Common myeloid progenitor, CD34-positive (primary cell): ENCODE results near the gene HOXB5.

Experiments used
- CTCF ChIA-PET: fragments of 350-600 bp; sonication (Branson Sonifier 250); formaldehyde crosslinking; loops from one replicate; lab custom pipeline; 2021; ENCODE audit warnings: antibody characterized with exemption; lab: Charles Lee
- POLR2A ChIA-PET: fragments of 350-600 bp; sonication (Branson Sonifier 250); formaldehyde crosslinking; loops from one replicate; lab custom pipeline; 2021; ENCODE audit warnings: antibody characterized with exemption; lab: Charles Lee
- DNase-seq, 3 donors: peaks; one replicate each; pipeline versions ENCODE4 v3.0.0 to v3.0.0-alpha.2; 2013
- H3K27ac ChIP-seq, 2 experiments: 1 replicate in 1 of 2; 2 replicates in 1 of 2; pipeline ENCODE4 v1.7.0; 2013; ENCODE audit warnings: inconsistent platforms in 2 of 2, low read length in 2 of 2, mild to moderate bottlenecking in 2 of 2, low read depth in 1 of 2, moderate library complexity in 1 of 2; ENCODE audit not compliant: severe bottlenecking in 2 of 2, insufficient read depth in 1 of 2, poor library complexity in 1 of 2
- H3K27me3 ChIP-seq, 5 experiments: replicated peaks in 2 of 5; 1 replicate in 3 of 5; 2 replicates in 2 of 5; pipeline versions ENCODE4 v1.6.1 to v1.7.0; 2013; ENCODE audit warnings: low read length in 4 of 5, mild to moderate bottlenecking in 2 of 5, moderate library complexity in 2 of 5, inconsistent platforms in 1 of 5; ENCODE audit not compliant: insufficient read depth in 5 of 5, control insufficient read depth in 4 of 5
- H3K36me3 ChIP-seq, 4 experiments: 1 replicate in 2 of 4; 2 replicates in 2 of 4; pipeline versions ENCODE4 v1.6.1 to v1.7.0; 2013; ENCODE audit warnings: low read length in 3 of 4, control low read depth in 1 of 4, mild to moderate bottlenecking in 1 of 4; ENCODE audit not compliant: control insufficient read depth in 4 of 4, insufficient read depth in 4 of 4
- H3K4me1 ChIP-seq, 4 experiments: 1 replicate in 3 of 4; 2 replicates in 1 of 4; pipeline versions ENCODE4 v1.6.1 to v1.7.1; 2013; ENCODE audit warnings: low read length in 3 of 4, mild to moderate bottlenecking in 3 of 4, control low read depth in 1 of 4, inconsistent platforms in 1 of 4, moderate library complexity in 1 of 4; ENCODE audit not compliant: control insufficient read depth in 4 of 4, insufficient read depth in 4 of 4; ENCODE audit errors: control extremely low read depth in 1 of 4
- H3K4me3 ChIP-seq, 7 experiments: 1 replicate in 4 of 7; 2 replicates in 3 of 7; pipeline versions ENCODE4 v1.5.1 to v1.7.0; 2013; ENCODE audit warnings: mild to moderate bottlenecking in 7 of 7, low read length in 6 of 7, moderate library complexity in 6 of 7, inconsistent platforms in 2 of 7, low read depth in 2 of 7, control low read depth in 1 of 7; ENCODE audit not compliant: insufficient read depth in 4 of 7, control insufficient read depth in 1 of 7; ENCODE audit errors: extremely low read depth in 1 of 7
- H3K9me3 ChIP-seq, 5 experiments: 1 replicate in 4 of 5; 2 replicates in 1 of 5; pipeline versions ENCODE4 v1.6.1 to v1.7.1; 2013; ENCODE audit warnings: low read length in 4 of 5, mild to moderate bottlenecking in 2 of 5, inconsistent platforms in 1 of 5, low read depth in 1 of 5, moderate library complexity in 1 of 5; ENCODE audit not compliant: control insufficient read depth in 4 of 5, insufficient read depth in 2 of 5; ENCODE audit errors: control extremely low read depth in 1 of 5
- WGBS: methylation state at CpG from one replicate; pipeline ENCODE4 v1.1.5; 2013; ENCODE audit not compliant: insufficient coverage; 5-methylcytosine and 5-hydroxymethylcytosine counted together

Gene HOXB5

GRCh38 chr17:48577946-48578615, 15.5 kb downstream of the HOXB5 start, which contains the start of gene HOXB4:
Gene HOXB4 (minus strand): TSS chr17:48578350. CDS start chr17:48578319, 31 bp downstream.
- DNase-seq: peak; percentile 79 to 85 (median 84)
- peak within 1 kb of the TSS; percentile 50 to 86 (median 75) for H3K4me3 ChIP-seq
- ChIA-PET CTCF (interaction anchor here (0.7 to 2.5 kb wide), 3 partner anchors 10 to 31 kb away, joined by 3 to 15 read pairs (median 4); no protein-coding TSS in a partner anchor), POLR2A (interaction anchor here (1.0 kb wide), 1 partner anchor 13 kb away, joined by 3 read pairs; no protein-coding TSS in a partner anchor)
- peaks cover 0 to 9% (median 3%) of the 10 kb centered on the region in 4 experiments for H3K36me3 ChIP-seq
- under 1% methylated on average over 31 of the region's 58 CpGs for WGBS
- H3K9me3 ChIP-seq: no peaks in the 10 kb centered on the region
- H3K27me3 ChIP-seq: no peaks in the 10 kb centered on the region
- H3K4me1 ChIP-seq: peaks cover 7 to 88% (median 75%) of the 10 kb centered on the region in 4 experiments
- peak within 1 kb of the TSS; percentile 54 to 91 for H3K27ac ChIP-seq

DNA sequence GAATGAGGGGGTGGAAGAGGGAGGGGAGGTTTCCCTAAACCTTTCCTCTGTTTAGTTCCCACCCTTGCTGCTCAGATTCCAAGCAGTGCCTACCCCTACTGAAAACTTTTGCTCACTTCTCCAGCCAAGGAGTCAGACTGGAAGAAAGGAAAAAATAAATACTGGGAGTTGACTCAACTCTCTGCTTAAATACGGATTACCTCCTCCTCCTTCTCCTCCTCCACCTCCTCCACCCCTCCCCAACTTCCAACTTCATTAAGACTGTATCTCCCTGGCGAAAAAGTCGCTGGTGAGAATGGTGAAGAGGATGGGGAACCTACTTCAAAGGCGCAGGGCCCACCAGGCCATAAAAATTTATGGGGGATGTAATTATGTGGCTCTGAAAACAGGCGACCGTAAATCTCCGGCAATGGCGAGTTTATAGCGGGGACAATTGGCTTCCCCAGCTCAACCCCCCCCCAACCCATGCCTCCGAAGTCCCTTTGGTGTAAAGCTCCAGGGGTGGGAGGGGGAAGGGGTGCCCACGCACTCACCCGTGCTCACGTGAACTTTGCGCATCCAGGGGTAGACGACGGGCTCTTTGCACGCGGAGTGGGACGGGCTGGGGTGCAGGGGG, 16.1 kb downstream of the HOXB5 start:
- ChIA-PET CTCF (interaction anchor here (0.7 to 1.8 kb wide), 3 partner anchors 10 to 28 kb away, joined by 3 to 4 read pairs (median 3); no protein-coding TSS in a partner anchor), POLR2A (interaction anchor here (1.0 kb wide), 1 partner anchor 13 kb away, joined by 3 read pairs; no protein-coding TSS in a partner anchor)
- DNase-seq: peak in 1 of 3 donors; percentile 29
- H3K4me3 ChIP-seq: peak overlapping the region; percentile 24 to 86 (median 73)
- WGBS: 0% methylated on average over 3 of the region's 19 CpGs
- H3K4me1 ChIP-seq: peaks cover 7 to 88% (median 71%) of the 10 kb centered on the region in 4 experiments
- H3K27me3 ChIP-seq: no peaks in the 10 kb centered on the region
- H3K27ac ChIP-seq: peak overlapping the region in 1 of 2 experiments; percentile 81
- H3K36me3 ChIP-seq: peaks cover 0 to 11% (median 5%) of the 10 kb centered on the region in 4 experiments
- no peaks in the 10 kb centered on the region for H3K9me3 ChIP-seq

- no peaks in the 10 kb centered on the region for H3K27me3 ChIP-seq
- ChIA-PET POLR2A (interaction anchor here (1.0 kb wide), 1 partner anchor 12 kb away, joined by 3 read pairs; no protein-coding TSS in a partner anchor), CTCF (interaction anchor here (0.7 to 1.8 kb wide), 4 partner anchors 10 to 48 kb away, joined by 3 to 4 read pairs (median 4); no protein-coding TSS in a partner anchor)
Observed at GRCh38 chr17:48576479-48577309, 16.9 kb downstream of the HOXB5 start.

GRCh38 chr17:48575673-48576478, 17.7 kb downstream of the HOXB5 start:
- WGBS: 39% methylated on average over 15 of the region's 22 CpGs
- ChIA-PET CTCF (interaction anchor here (0.7 to 1.8 kb wide), 4 partner anchors 10 to 47 kb away, joined by 3 to 4 read pairs (median 4); no protein-coding TSS in a partner anchor), POLR2A (no interaction called here)
- Histone ChIP-seq H3K36me3 (peaks cover 0 to 25% (median 12%) of the 10 kb centered on the region in 4 experiments), H3K4me1 (peaks cover 7 to 89% (median 64%) of the 10 kb centered on the region in 4 experiments), H3K27me3 (no peaks in the 10 kb centered on the region), H3K4me3 (peak overlapping the region in 6 of 7 experiments; percentile 10 to 85 (median 33)), H3K27ac (peak overlapping the region in 1 of 2 experiments; percentile 81), H3K9me3 (no peaks in the 10 kb centered on the region)
- no peak for DNase-seq

More at GRCh38 chr17:48576479-48577309, 16.9 kb downstream of the HOXB5 start:
- Histone ChIP-seq H3K9me3 (no peaks in the 10 kb centered on the region), H3K4me3 (peak overlapping the region; percentile 24 to 86 (median 73)), H3K4me1 (peaks cover 7 to 89% (median 66%) of the 10 kb centered on the region in 4 experiments), H3K36me3 (peaks cover 0 to 19% (median 9%) of the 10 kb centered on the region in 4 experiments), H3K27ac (peak overlapping the region in 1 of 2 experiments; percentile 81)
- WGBS: 4% methylated on average over 20 of the region's 43 CpGs
- peak in 2 of 3 donors; percentile 51 to 58 for DNase-seq

- ChIA-PET CTCF (interaction anchor here (1.0 to 1.3 kb wide), 2 partner anchors 35 to 82 kb away, joined by 3 to 4 read pairs; no protein-coding TSS in a partner anchor), POLR2A (interaction anchor here (0.6 kb wide), 1 partner anchor 671 kb away, joined by 3 read pairs; no protein-coding TSS in a partner anchor)
- H3K36me3 ChIP-seq: peaks cover 0 to 30% (median 16%) of the 10 kb centered on the region in 4 experiments
- 34% methylated on average over 3 of the region's 7 CpGs for WGBS
- H3K4me1 ChIP-seq: peaks cover 4 to 89% (median 60%) of the 10 kb centered on the region in 4 experiments
- H3K27me3 ChIP-seq: no peaks in the 10 kb centered on the region
- DNase-seq: no peak
- peak overlapping the region in 2 of 7 experiments; percentile 66 to 85 for H3K4me3 ChIP-seq
- no peak overlapping the region for H3K27ac ChIP-seq
- no peaks in the 10 kb centered on the region for H3K9me3 ChIP-seq
Observed at GRCh38 chr17:48575066-48575582, 18.5 kb downstream of the HOXB5 start.
